HuH-7.5 (cell line): ENCODE measurements around the gene ZCCHC8.
"Not testable (repeated sequence)": the region's sequence is repeated elsewhere in the genome, so short reads cannot be mapped to it uniquely, and the experiment has no call there.

ENCODE experiments used
- DNase-seq: peaks from one replicate; pipeline ENCODE4 v3.0.0; 2011; ENCODE audit warnings: low spot score

The ZCCHC8 gene

GRCh38 chr12:122508163-122508562 is 7.4 kb upstream of the ZCCHC8 start:
- DNase-seq: no peak

- DNase-seq: no peak
These were observed 5.7 kb upstream of the ZCCHC8 start for GRCh38 chr12:122506393-122506938.

GRCh38 chr12:122505419-122506051 is 4.8 kb upstream of the ZCCHC8 start:
- no peak for DNase-seq

- no peak for DNase-seq
These were observed 3.3 kb upstream of the ZCCHC8 start for GRCh38 chr12:122503783-122504590.

- DNase-seq: no peak
These were observed 2.5 kb upstream of the ZCCHC8 start for GRCh38 chr12:122503147-122503751.

- no peak for DNase-seq
These were observed 807 bp upstream of the ZCCHC8 start for GRCh38 chr12:122501489-122501989.

- DNase-seq: peak; percentile 31
These were observed 594 bp downstream of the ZCCHC8 start for GRCh38 chr12:122499991-122500684.

GRCh38 chr12:122495258-122495657 is 5.5 kb downstream of the ZCCHC8 start:
- no peak for DNase-seq

- not testable (repeated sequence) for DNase-seq
These were observed 7.5 kb downstream of the ZCCHC8 start for GRCh38 chr12:122493222-122493621.

GRCh38 chr12:122491991-122492390 is 8.7 kb downstream of the ZCCHC8 start:
- DNase-seq: no peak

- DNase-seq: peak; percentile 19
These were observed 11.7 kb downstream of the ZCCHC8 start for GRCh38 chr12:122489038-122489437.

GRCh38 chr12:122487807-122488206 is 12.9 kb downstream of the ZCCHC8 start:
- DNase-seq: not testable (repeated sequence)

- no peak for DNase-seq
These were observed 13.8 kb downstream of the ZCCHC8 start for GRCh38 chr12:122486805-122487426.

GRCh38 chr12:122486360-122486759 is 14.4 kb downstream of the ZCCHC8 start:
- DNase-seq: not testable (repeated sequence)

- not testable (repeated sequence) for DNase-seq
These were observed 16.3 kb downstream of the ZCCHC8 start for GRCh38 chr12:122484385-122484784.

GRCh38 chr12:122483969-122484368 is 16.8 kb downstream of the ZCCHC8 start:
- DNase-seq: no peak

GRCh38 chr12:122481861-122482260 is 18.9 kb downstream of the ZCCHC8 start:
- DNase-seq: no peak

- no peak for DNase-seq
These were observed 20.0 kb downstream of the ZCCHC8 start for GRCh38 chr12:122480753-122481152.

- DNase-seq: no peak
These were observed 26.4 kb downstream of the ZCCHC8 start for GRCh38 chr12:122474324-122474716.

- no peak for DNase-seq
These were observed 27.0 kb downstream of the ZCCHC8 start for GRCh38 chr12:122473543-122474323.
